ENCODE results near the gene ALS2. TPM values are rescaled to one million over a fixed set of nuclear protein-coding genes. Genes with fewer than 3 reads are reported as not detected.

The ALS2 gene
- total and polyA plus RNA-seq, 2 of the 8 experiments (the other 6 are each of a cell fraction or from before 2014, with no cell fraction given): 12.1 to 34.5 TPM

DNA sequence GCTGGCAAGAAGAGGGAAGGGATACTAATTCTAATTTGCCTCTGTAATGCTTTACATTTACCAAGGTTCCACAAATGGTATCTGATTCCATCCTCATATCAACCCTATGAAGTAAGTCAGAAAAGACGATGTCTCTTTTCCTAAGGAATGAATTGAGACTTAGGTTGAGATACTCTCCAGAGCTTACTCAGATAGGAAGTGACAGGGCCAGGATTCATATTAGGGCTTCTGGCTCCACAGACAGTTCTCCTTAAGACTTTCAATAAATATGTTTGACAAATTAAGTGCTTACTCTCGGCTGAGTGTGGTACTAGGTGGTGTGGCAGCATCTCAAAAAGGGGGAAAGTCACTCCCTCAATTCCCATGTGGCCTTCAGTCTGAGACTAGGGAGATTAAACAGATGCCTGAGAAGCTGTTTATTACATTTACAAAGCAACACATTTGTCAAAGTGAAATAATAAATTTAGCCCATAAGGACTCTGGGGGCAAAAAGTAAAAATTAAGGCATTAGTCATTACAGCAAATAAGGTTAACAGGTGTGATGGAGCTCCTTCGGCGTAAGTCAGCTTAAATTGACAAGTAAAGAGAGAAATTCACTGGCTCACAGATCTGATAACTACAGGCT, 39.8 kb upstream of the ALS2 start:
- Histone ChIP-seq H3K4me1 (replicated peaks in 1 of 4; ENCODE audit: control insufficient read depth in 3 of 4, insufficient read depth in 4 of 4, low read length in 3 of 4) (peaks cover 0 to 3% (median 0%) of the 10 kb centered on the region in 4 experiments; a peak in 2 of 7 replicates), H2BK120ac (replicated peaks; ENCODE audit: low read depth, low read length) (no peak overlapping the region), H2BK5ac (ENCODE audit: low read depth, low read length) (no peak overlapping the region), H4K8ac (ENCODE audit: extremely low read depth, insufficient read depth, low read length) (no peak overlapping the region), H3K9ac (replicated peaks in 1 of 4; ENCODE audit: extremely low read depth in 1 of 4, low read depth in 3 of 4, low read length in 3 of 4) (no peak overlapping the region), H3K23ac (ENCODE audit: insufficient read length) (no peak overlapping the region), H3K79me1 (ENCODE audit: low read depth, low read length) (no peaks in the 10 kb centered on the region), H3K4me3 (ENCODE audit: extremely low read depth in 1 of 4, insufficient read depth in 2 of 4, low read depth in 3 of 4, low read length in 4 of 4) (no peak overlapping the region), H3K4ac (replicated peaks; ENCODE audit: insufficient read length, low read depth, low read length) (no peak overlapping the region), H4K5ac (ENCODE audit: insufficient read length, low read depth, low read length) (no peak overlapping the region), H3K56ac (replicated peaks; ENCODE audit: insufficient read length, low read depth, low read length) (no peak overlapping the region), H3K36me3 (ENCODE audit: control insufficient read depth in 2 of 4, insufficient read depth in 4 of 4, low read length in 3 of 4) (peaks cover 0 to 4% (median 0%) of the 10 kb centered on the region in 4 experiments; a peak in 1 of 8 replicates), H3K79me2 (ENCODE audit: control insufficient read depth in 1 of 2, insufficient read depth in 2 of 2, low read length in 2 of 2) (no peaks in the 10 kb centered on the region), H3K18ac (ENCODE audit: extremely low read depth, low read length) (no peak overlapping the region), H2AFZ (ENCODE audit: low read length) (no peak overlapping the region), H2AK5ac (ENCODE audit: low read depth, low read length) (no peak overlapping the region), H2BK20ac (ENCODE audit: low read length) (no peak overlapping the region), H3K14ac (ENCODE audit: insufficient read length) (no peak overlapping the region), H4K91ac (replicated peaks; ENCODE audit: insufficient read length, low read length) (no peak overlapping the region), H3K27me3 (replicated peaks in 1 of 4; ENCODE audit: control insufficient read depth in 3 of 4, extremely low read depth in 1 of 4, insufficient read depth in 3 of 4, low read length in 3 of 4) (no peaks in the 10 kb centered on the region), H4K20me1 (replicated peaks in 1 of 2; ENCODE audit: control insufficient read depth in 1 of 2, insufficient read depth in 2 of 2, low read length in 2 of 2) (no peaks in the 10 kb centered on the region), H3K4me2 (ENCODE audit: insufficient read depth in 1 of 2, low read depth in 2 of 2, low read length in 2 of 2) (no peak overlapping the region), H3K27ac (ENCODE audit: low read depth, low read length) (no peak overlapping the region), H3K9me3 (ENCODE audit: insufficient read depth in 2 of 2, low read depth in 1 of 2, low read length in 1 of 2) (peaks cover 2 to 9% of the 10 kb centered on the region in 2 experiments; a peak in 2 of 4 replicates), H2BK15ac (ENCODE audit: low read length) (no peak overlapping the region), H2BK12ac (ENCODE audit: low read depth, low read length) (no peak overlapping the region), H3K23me2 (ENCODE audit: low read depth, low read length) (no peaks in the 10 kb centered on the region)
- FAIRE-seq: no peak
- WGBS, 2 experiments (ENCODE audit: extremely low coverage in 1 of 2, insufficient coverage in 1 of 2, insufficient read length in 1 of 2, insufficient replicate concordance in 2 of 2, low coverage in 1 of 2, low lambda C conversion rate in 2 of 2, missing lambda C conversion rate in 1 of 2): 80% methylated on average over 4 of the region's 4 CpGs; no CpG with 5 or more reads in 1 of the 2 experiments
- ChIA-PET CTCF (ENCODE audit: partially characterized antibody) (interaction anchor here (0.9 kb wide), 2 partner anchors 40 to 359 kb away, joined by 3 read pairs; no protein-coding TSS in a partner anchor), POLR2A (ENCODE audit: partially characterized antibody) (no interaction called here)
- DNase-seq (ENCODE audit: low read depth in 1 of 2, low spot score in 2 of 2): no peak
- TF ChIP-seq SUZ12 (IDR thresholded peaks at IDR 0.05; ENCODE audit: low read length): no peak
- TF ChIP-seq RXRA (IDR thresholded peaks at IDR 0.05; ENCODE audit: insufficient read depth, low read depth, low read length): no peak
- TF ChIP-seq NANOG (IDR thresholded peaks at IDR 0.05; ENCODE audit: insufficient read depth, low read depth, low read length, poor library complexity, severe bottlenecking): no peak
- no peak for TF ChIP-seq EGR1 (IDR thresholded peaks at IDR 0.05; ENCODE audit: borderline replicate concordance, low read depth, low read length)
- no peak for TF ChIP-seq NRF1 (IDR thresholded peaks at IDR 0.05; ENCODE audit: low read depth, low read length)
- TF ChIP-seq EZH2 (IDR thresholded peaks at IDR 0.05; ENCODE audit: low read depth, low read length, severe bottlenecking): no peak
- no peak for TF ChIP-seq YY1 (IDR thresholded peaks at IDR 0.05; ENCODE audit: low read depth, low read length)
- no peak for TF ChIP-seq TEAD4 (IDR thresholded peaks at IDR 0.05; ENCODE audit: low read depth, low read length)
- TF ChIP-seq CHD2 (IDR thresholded peaks at IDR 0.05; ENCODE audit: low read length): no peak
- no peak for TF ChIP-seq POLR2A (IDR thresholded peaks at IDR 0.05; ENCODE audit: control extremely low read depth in 1 of 2, low read depth in 2 of 2, low read length in 2 of 2)
- TF ChIP-seq KDM5A (IDR thresholded peaks at IDR 0.05; ENCODE audit: low read length): no peak
- TF ChIP-seq SIN3A (conservative IDR thresholded peaks at IDR 0.05 in 1 of 2, IDR thresholded peaks at IDR 0.05 in 1 of 2; ENCODE audit: low read depth in 1 of 2, low read length in 2 of 2): no peak
- TF ChIP-seq POLR2AphosphoS5 (IDR thresholded peaks at IDR 0.05; ENCODE audit: low read depth, low read length): no peak
- no peak for TF ChIP-seq SP1 (IDR thresholded peaks at IDR 0.05; ENCODE audit: low read depth, low read length)
- TF ChIP-seq JUND (IDR thresholded peaks at IDR 0.05; ENCODE audit: low read length): no peak

All from H1 (cell line).